ENCODE data around the gene MSLN.

MSLN gene

GRCh38 chr16:813916-814412, 53.4 kb downstream of the MSLN start:
- no peak for DNase-seq

GRCh38 chr16:814974-815373, 54.4 kb downstream of the MSLN start:
- DNase-seq: no peak

- no peak for DNase-seq
Observed at GRCh38 chr16:815861-816260, 55.3 kb downstream of the MSLN start.

- DNase-seq: no peak
Observed at GRCh38 chr16:817001-817906, 56.7 kb downstream of the MSLN start.

GRCh38 chr16:818132-818531, 57.6 kb downstream of the MSLN start:
- no peak for DNase-seq
